Measurements from ENCODE around the gene SIGLEC5.

Gene SIGLEC5

GRCh38 chr19:51587264-51588191 is 42.7 kb downstream of the SIGLEC5 start:
- DNase-seq: no peak

- DNase-seq: no peak
Measured at GRCh38 chr19:51586799-51587198, 43.4 kb downstream of the SIGLEC5 start.

GRCh38 chr19:51586103-51586728 is 44.0 kb downstream of the SIGLEC5 start:
- DNase-seq: no peak

- DNase-seq: no peak
Measured at GRCh38 chr19:51576850-51577249, 53.4 kb downstream of the SIGLEC5 start.

- no peak for DNase-seq
Measured at GRCh38 chr19:51573331-51573730, 56.9 kb downstream of the SIGLEC5 start.

GRCh38 chr19:51572908-51573307 is 57.3 kb downstream of the SIGLEC5 start:
- no peak for DNase-seq

- DNase-seq: no peak
Measured at GRCh38 chr19:51572410-51572809, 57.8 kb downstream of the SIGLEC5 start.

GRCh38 chr19:51571599-51571998 is 58.6 kb downstream of the SIGLEC5 start:
- DNase-seq: no peak

GRCh38 chr19:51570962-51571575 is 59.1 kb downstream of the SIGLEC5 start, which contains the start of gene ZNF175:
Gene ZNF175, plus strand, starts transcription at chr19:51571283. Its CDS starts 2,047 bp downstream, at chr19:51573330.
- peak; percentile 95 for DNase-seq

GRCh38 chr19:51568456-51568855 is 61.7 kb downstream of the SIGLEC5 start:
- DNase-seq: no peak

- no peak for DNase-seq
Measured at GRCh38 chr19:51567583-51567982, 62.6 kb downstream of the SIGLEC5 start.

GRCh38 chr19:51566489-51567100 is 63.6 kb downstream of the SIGLEC5 start:
- DNase-seq: no peak

GRCh38 chr19:51565583-51565982 is 64.6 kb downstream of the SIGLEC5 start:
- no peak for DNase-seq

- no peak for DNase-seq
Measured at GRCh38 chr19:51564791-51565190, 65.4 kb downstream of the SIGLEC5 start.
